ENCODE data around the gene CLIP1.

The CLIP1 gene

DNA sequence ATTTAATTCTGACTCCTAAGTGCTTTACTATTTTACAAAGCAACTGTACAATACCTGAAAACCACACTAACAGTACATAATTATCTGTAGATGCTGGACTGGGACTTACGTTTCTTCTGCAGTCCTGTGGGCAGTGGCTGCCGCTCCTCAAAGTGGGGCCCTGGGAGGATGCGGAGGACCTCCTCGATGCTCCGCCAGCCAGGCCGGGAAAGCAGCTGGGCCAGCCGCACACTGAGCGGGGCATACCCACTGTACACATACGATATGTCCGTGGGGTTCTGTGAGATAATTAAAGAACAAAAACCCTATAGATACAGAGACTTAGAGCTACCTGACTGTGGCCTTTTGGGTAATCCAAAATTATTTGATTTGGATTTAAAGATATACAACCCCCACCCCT is 189.8 kb downstream of the CLIP1 start:
- Histone ChIP-seq H3K4me1 (ENCODE audit: control insufficient read depth, insufficient read depth, low read length) (no peaks in the 10 kb centered on the region), H3K27me3 (replicated peaks; ENCODE audit: control insufficient read depth, insufficient read depth, low read length) (no peaks in the 10 kb centered on the region), H3K9ac (ENCODE audit: low read length) (no peak overlapping the region), H3K36me3 (ENCODE audit: control insufficient read depth, insufficient read depth, low read length, severe bottlenecking) (peaks cover 58% of the 10 kb centered on the region), H3K4me3 (ENCODE audit: low read length) (no peak overlapping the region), H3K9me3 (ENCODE audit: control insufficient read depth, low read length) (no peaks in the 10 kb centered on the region)
- no peak for DNase-seq (ENCODE audit: low read depth)

DNA sequence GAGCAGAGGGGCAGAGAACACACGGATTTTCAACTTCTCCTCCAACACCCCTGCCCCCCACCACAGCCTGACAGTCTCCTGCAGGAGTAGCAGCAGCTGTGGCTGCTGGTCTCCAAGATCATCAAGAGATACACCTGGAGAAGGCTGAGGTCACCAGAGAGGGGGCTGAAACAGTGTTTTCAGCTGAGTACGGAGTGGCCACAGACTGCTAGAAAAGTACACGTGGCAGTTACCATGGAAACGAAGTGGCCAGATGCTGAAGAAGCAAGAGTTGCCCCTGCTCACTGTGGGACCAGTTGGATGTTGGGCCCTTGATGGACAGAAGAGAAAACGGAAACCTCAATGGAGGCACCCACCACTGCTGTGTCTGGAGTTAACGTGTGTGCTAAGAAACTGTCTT is 191.7 kb downstream of the CLIP1 start:
- DNase-seq (ENCODE audit: low read depth), result no peak
- Histone ChIP-seq H3K9ac (ENCODE audit: low read length) (no peak overlapping the region), H3K4me3 (ENCODE audit: low read length) (no peak overlapping the region), H3K27me3 (replicated peaks; ENCODE audit: control insufficient read depth, insufficient read depth, low read length) (no peaks in the 10 kb centered on the region), H3K36me3 (ENCODE audit: control insufficient read depth, insufficient read depth, low read length, severe bottlenecking) (peaks cover 54% of the 10 kb centered on the region), H3K4me1 (ENCODE audit: control insufficient read depth, insufficient read depth, low read length) (peaks cover 5% of the 10 kb centered on the region), H3K9me3 (ENCODE audit: control insufficient read depth, low read length) (no peaks in the 10 kb centered on the region)

DNA sequence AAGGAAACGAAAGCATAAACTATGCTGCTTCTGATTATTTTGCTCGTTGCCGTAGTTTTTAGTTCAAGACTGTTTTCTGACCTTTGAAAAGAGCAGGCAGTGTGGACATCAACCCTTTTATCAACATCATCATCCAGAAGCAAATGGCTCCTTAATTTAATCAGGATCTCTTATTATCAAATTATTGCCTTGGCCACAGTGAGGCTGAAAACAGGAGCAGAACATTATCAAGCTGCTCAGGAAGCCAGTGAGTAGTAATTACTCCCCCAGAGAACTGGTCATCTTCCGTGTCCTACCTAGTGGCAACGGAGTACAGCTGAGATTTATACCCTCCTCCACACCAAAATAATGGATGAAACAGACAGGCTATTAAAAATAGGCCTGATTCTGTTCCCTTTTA is 194.4 kb downstream of the CLIP1 start:
- no peaks in the 10 kb centered on the region for H3K9me3 ChIP-seq (ENCODE audit: control insufficient read depth, low read length)
- H3K4me1 ChIP-seq (ENCODE audit: control insufficient read depth, insufficient read depth, low read length), result peaks cover 18% of the 10 kb centered on the region
- DNase-seq (ENCODE audit: low read depth), result no peak
- H3K9ac ChIP-seq (ENCODE audit: low read length), result no peak overlapping the region
- no peak overlapping the region for H3K4me3 ChIP-seq (ENCODE audit: low read length)
- no peaks in the 10 kb centered on the region for H3K27me3 ChIP-seq (replicated peaks; ENCODE audit: control insufficient read depth, insufficient read depth, low read length)
- peaks cover 31% of the 10 kb centered on the region for H3K36me3 ChIP-seq (ENCODE audit: control insufficient read depth, insufficient read depth, low read length, severe bottlenecking)

DNA sequence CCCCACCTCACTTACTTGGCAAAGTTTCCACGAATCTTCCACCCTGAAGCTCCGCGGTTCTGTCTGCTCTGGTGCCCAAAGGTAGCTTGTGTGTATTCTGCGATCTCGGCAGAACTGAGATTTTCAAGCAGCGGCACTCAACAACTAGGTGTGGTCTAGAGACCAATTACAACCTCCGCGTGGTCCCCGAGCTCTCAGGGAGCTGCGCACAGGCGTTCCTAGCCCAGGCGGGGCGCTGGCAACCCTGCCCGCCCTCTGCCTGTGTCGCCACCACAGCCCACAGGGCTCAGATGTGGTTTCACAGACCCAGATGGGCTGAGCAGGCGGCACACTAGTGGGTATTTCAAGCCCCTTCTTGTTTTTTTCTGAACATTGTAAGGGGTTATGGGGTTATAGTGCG is 195.1 kb downstream of the CLIP1 start:
- Histone ChIP-seq H3K4me3 (ENCODE audit: low read length) (no peak overlapping the region), H3K9ac (ENCODE audit: low read length) (no peak overlapping the region), H3K4me1 (ENCODE audit: control insufficient read depth, insufficient read depth, low read length) (peaks cover 18% of the 10 kb centered on the region), H3K36me3 (ENCODE audit: control insufficient read depth, insufficient read depth, low read length, severe bottlenecking) (peaks cover 31% of the 10 kb centered on the region), H3K9me3 (ENCODE audit: control insufficient read depth, low read length) (no peaks in the 10 kb centered on the region), H3K27me3 (replicated peaks; ENCODE audit: control insufficient read depth, insufficient read depth, low read length) (no peaks in the 10 kb centered on the region)
- no peak for DNase-seq (ENCODE audit: low read depth)

DNA sequence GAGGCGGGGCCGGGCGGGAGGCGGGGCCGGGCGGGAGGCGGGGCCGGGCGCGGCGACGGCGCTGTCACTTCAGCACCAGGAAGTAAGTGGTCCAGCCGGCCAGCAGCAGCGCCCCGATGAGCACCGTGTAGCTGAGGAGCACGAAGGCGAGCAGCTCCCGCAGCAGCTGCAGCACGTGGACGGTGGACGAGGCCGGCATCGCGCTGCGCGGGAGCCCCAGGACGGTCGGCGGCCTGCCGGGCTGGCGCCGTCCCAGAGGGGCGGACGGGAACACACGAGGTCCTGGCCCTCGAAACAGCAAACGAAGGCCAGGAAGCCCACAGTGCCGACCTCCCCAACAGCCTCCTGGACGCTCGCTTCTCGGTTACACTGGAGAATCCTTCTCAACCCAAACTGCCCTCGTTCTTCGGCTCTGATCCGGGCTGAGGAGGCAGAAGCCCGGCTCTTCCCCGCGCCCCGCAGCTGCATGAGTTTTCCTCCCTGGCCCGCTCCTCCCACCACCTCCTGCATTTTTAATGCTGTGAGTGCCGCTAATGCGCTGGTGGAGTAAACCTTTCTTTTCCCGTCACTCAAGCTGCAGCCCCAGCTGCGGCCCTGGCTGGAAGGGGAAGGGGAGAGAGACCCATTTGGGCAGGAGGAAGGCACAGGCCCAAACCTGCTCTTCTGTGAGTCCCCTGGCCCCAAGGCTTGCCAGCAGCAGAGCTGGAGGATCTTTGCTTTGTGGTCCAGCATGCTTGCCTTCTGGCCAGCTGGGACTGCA is 195.9 kb downstream of the CLIP1 start:
- Histone ChIP-seq H3K36me3 (ENCODE audit: control insufficient read depth, insufficient read depth, low read length, severe bottlenecking) (peaks cover 30% of the 10 kb centered on the region), H3K4me1 (ENCODE audit: control insufficient read depth, insufficient read depth, low read length) (peaks cover 18% of the 10 kb centered on the region), H3K9me3 (ENCODE audit: control insufficient read depth, low read length) (no peaks in the 10 kb centered on the region), H3K27me3 (replicated peaks; ENCODE audit: control insufficient read depth, insufficient read depth, low read length) (no peaks in the 10 kb centered on the region), H3K9ac (ENCODE audit: low read length) (no peak overlapping the region), H3K4me3 (ENCODE audit: low read length) (peak overlapping the region; percentile 75)
- DNase-seq (ENCODE audit: low read depth), result no peak

DNA sequence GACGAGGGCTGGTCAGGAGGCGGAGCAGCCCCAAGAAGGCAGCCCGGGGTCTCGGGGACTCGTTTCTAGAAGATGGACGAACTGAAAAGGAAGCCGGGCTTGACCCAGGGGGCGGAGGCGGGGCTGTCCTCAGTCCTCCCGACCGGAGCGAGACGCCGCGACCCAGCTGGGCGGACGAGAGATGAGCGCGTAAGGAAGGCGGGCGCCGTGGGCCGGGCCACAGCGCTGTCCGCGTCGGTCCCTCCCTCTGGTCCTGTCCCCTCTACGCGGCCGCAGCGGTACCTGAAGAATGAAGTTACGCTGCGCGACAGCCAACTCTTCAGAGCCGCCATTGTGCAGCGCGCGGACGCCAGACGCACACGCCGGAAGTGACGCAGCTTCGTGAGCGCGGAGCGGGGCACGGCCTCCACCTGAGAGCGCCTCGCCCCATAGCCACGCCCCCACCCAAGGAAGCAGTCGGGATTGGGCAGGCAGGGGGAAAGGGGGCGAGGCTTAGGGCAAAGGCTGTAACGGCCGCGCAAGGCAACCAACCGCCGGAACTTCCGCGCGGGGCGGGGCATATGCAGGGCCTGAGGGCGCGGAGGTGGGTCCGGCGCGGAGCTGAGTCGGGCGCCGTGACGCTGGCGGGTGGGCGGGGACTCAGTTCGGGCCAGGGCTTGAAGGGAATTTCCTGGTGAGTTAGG is 196.6 kb downstream of the CLIP1 start, which contains the start of gene DIABLO:
DIABLO (minus strand) TSS at position 370 of the 683 bp plus-strand sequence; CDS start at position 332, 38 bp downstream.
- Histone ChIP-seq H3K9me3 (ENCODE audit: control insufficient read depth, low read length) (no peaks in the 10 kb centered on the region), H3K36me3 (ENCODE audit: control insufficient read depth, insufficient read depth, low read length, severe bottlenecking) (peaks cover 30% of the 10 kb centered on the region), H3K4me1 (ENCODE audit: control insufficient read depth, insufficient read depth, low read length) (peaks cover 18% of the 10 kb centered on the region), H3K9ac (ENCODE audit: low read length) (peak within 1 kb of the TSS; percentile 97), H3K4me3 (ENCODE audit: low read length) (peak within 1 kb of the TSS; percentile 99), H3K27me3 (replicated peaks; ENCODE audit: control insufficient read depth, insufficient read depth, low read length) (no peaks in the 10 kb centered on the region)
- DNase-seq (ENCODE audit: low read depth), result peak; percentile 100
